GM12864 (cell line): ENCODE results near the gene SOX1.

Experiments
- DNase-seq: peaks from one replicate; pipeline ENCODE4 v3.0.0-alpha.2; 2011; ENCODE audit warnings: low read depth
- H3K4me3 ChIP-seq: 2 replicates; pipeline ENCODE4 v1.5.1; 2011; ENCODE audit warnings: mild to moderate bottlenecking, low read depth, low read length, control low read depth
- CTCF ChIP-seq: IDR thresholded peaks from 2 replicates; pipeline ENCODE4 v1.5.1; 2011; ENCODE audit warnings: low read depth, mild to moderate bottlenecking, moderate library complexity, low read length, control low read depth, inconsistent platforms; ENCODE audit errors: missing control alignments

The SOX1 gene

GRCh38 chr13:112054616-112055015, 12.3 kb upstream of the SOX1 start:
- DNase-seq, result no peak
- no peak overlapping the region for H3K4me3 ChIP-seq
- no peak for TF ChIP-seq CTCF

GRCh38 chr13:112055036-112055914, 11.7 kb upstream of the SOX1 start:
- no peak for DNase-seq
- H3K4me3 ChIP-seq, result no peak overlapping the region
- no peak for TF ChIP-seq CTCF

- H3K4me3 ChIP-seq, result no peak overlapping the region
- TF ChIP-seq CTCF, result no peak
- DNase-seq, result no peak
These were observed 11.1 kb upstream of the SOX1 start for GRCh38 chr13:112055915-112056269.

- TF ChIP-seq CTCF, result no peak
- H3K4me3 ChIP-seq, result no peak overlapping the region
- DNase-seq, result no peak
These were observed 10.6 kb upstream of the SOX1 start for GRCh38 chr13:112056284-112056727.

- H3K4me3 ChIP-seq, result no peak overlapping the region
- no peak for DNase-seq
- TF ChIP-seq CTCF, result no peak
These were observed 10.1 kb upstream of the SOX1 start for GRCh38 chr13:112056739-112057438.

GRCh38 chr13:112057439-112057735, 9.6 kb upstream of the SOX1 start:
- no peak for TF ChIP-seq CTCF
- no peak for DNase-seq
- no peak overlapping the region for H3K4me3 ChIP-seq
